Trophoblast cell (in vitro differentiated cells and primary cell): ENCODE data around the gene PCSK1.

Experiments used
- DNase-seq, 2 donors: peaks; one replicate each; pipeline ENCODE4 v3.0.0-alpha.2; 2016
- H2AFZ ChIP-seq: 2 replicates; pipeline ENCODE4 v1.6.1; 2013; ENCODE audit warnings: low read length, moderate library complexity, mild to moderate bottlenecking; ENCODE audit not compliant: insufficient read depth, poor library complexity
- H2AK5ac ChIP-seq: 2 replicates; pipeline ENCODE4 v1.6.1; 2013; ENCODE audit warnings: mild to moderate bottlenecking, low read length
- H2BK120ac ChIP-seq: 2 replicates; pipeline ENCODE4 v1.6.1; 2013; ENCODE audit warnings: low read length, mild to moderate bottlenecking, moderate library complexity; ENCODE audit not compliant: insufficient read depth, poor library complexity
- H2BK12ac ChIP-seq: 2 replicates; pipeline ENCODE4 v1.6.1; 2013; ENCODE audit warnings: mild to moderate bottlenecking, low read length, moderate library complexity
- H2BK5ac ChIP-seq: 2 replicates; pipeline ENCODE4 v1.6.1; 2013; ENCODE audit warnings: low read length, low read depth, moderate library complexity, mild to moderate bottlenecking; ENCODE audit not compliant: poor library complexity
- H3K14ac ChIP-seq: 2 replicates; pipeline ENCODE4 v1.6.1; 2013; ENCODE audit warnings: mild to moderate bottlenecking, low read length
- H3K18ac ChIP-seq: 2 replicates; pipeline ENCODE4 v1.6.1; 2013; ENCODE audit warnings: mild to moderate bottlenecking, low read length
- H3K23ac ChIP-seq: 2 replicates; pipeline ENCODE4 v1.6.1; 2013; ENCODE audit warnings: low read length
- H3K27ac ChIP-seq: 2 replicates; pipeline ENCODE4 v1.5.1; 2013; ENCODE audit warnings: low read depth, mild to moderate bottlenecking, inconsistent platforms, low read length, moderate library complexity
- H3K27me3 ChIP-seq: 2 replicates; pipeline ENCODE4 v1.6.1; 2013; ENCODE audit warnings: inconsistent platforms, mild to moderate bottlenecking, low read length, moderate library complexity; ENCODE audit not compliant: insufficient read depth
- H3K36me3 ChIP-seq, 2 experiments: 1 replicate in 1 of 2; 2 replicates in 1 of 2; pipeline ENCODE4 v1.6.1; 2013; ENCODE audit warnings: low read length in 2 of 2, mild to moderate bottlenecking in 2 of 2, moderate library complexity in 1 of 2; ENCODE audit not compliant: insufficient read depth in 2 of 2, control insufficient read depth in 1 of 2
- H3K4ac ChIP-seq: 2 replicates; pipeline ENCODE4 v1.6.1; 2013; ENCODE audit warnings: low read depth, mild to moderate bottlenecking, low read length, moderate library complexity
- H3K4me1 ChIP-seq, 2 experiments: 1 replicate in 1 of 2; 2 replicates in 1 of 2; pipeline ENCODE4 v1.6.1; 2013; ENCODE audit warnings: low read length in 2 of 2, mild to moderate bottlenecking in 2 of 2, moderate library complexity in 1 of 2; ENCODE audit not compliant: insufficient read depth in 2 of 2, control insufficient read depth in 1 of 2
- H3K4me2 ChIP-seq: 2 replicates; pipeline ENCODE4 v1.6.1; 2013; ENCODE audit warnings: inconsistent platforms, mild to moderate bottlenecking, low read length, moderate library complexity
- H3K4me3 ChIP-seq: 2 replicates; pipeline ENCODE4 v1.5.1; 2013; ENCODE audit warnings: mild to moderate bottlenecking, low read depth, low read length, inconsistent platforms
- H3K79me1 ChIP-seq: one replicate; pipeline ENCODE4 v1.6.1; 2013; ENCODE audit warnings: low read length
- H3K79me2 ChIP-seq: 2 replicates; pipeline ENCODE4 v1.6.1; 2013; ENCODE audit warnings: low read length, mild to moderate bottlenecking; ENCODE audit not compliant: control insufficient read depth, insufficient read depth, poor library complexity
- H3K9ac ChIP-seq: 2 replicates; pipeline ENCODE4 v1.6.1; 2013; ENCODE audit warnings: mild to moderate bottlenecking, low read length
- H3K9me3 ChIP-seq: 2 replicates; pipeline ENCODE4 v1.6.1; 2013; ENCODE audit warnings: low read depth, mild to moderate bottlenecking, control low read depth, inconsistent platforms, low read length; ENCODE audit not compliant: insufficient read depth
- H4K12ac ChIP-seq: 2 replicates; pipeline ENCODE4 v1.6.1; 2013; ENCODE audit warnings: low read depth, mild to moderate bottlenecking, low read length, moderate library complexity
- H4K8ac ChIP-seq: 2 replicates; pipeline ENCODE4 v1.6.1; 2013; ENCODE audit warnings: low read depth, mild to moderate bottlenecking, low read length, moderate library complexity
- H4K91ac ChIP-seq: one replicate; pipeline ENCODE4 v1.6.1; 2013; ENCODE audit warnings: low read depth, mild to moderate bottlenecking, low read length, moderate library complexity
- WGBS: extraction: QIAGEN DNeasy Blood & Tissue Kit; methylation state at CpG from one replicate; pipeline ENCODE4 v1.1.7; 2013; ENCODE audit warnings: missing lambda C conversion rate; ENCODE audit not compliant: insufficient read length, insufficient coverage; ENCODE audit errors: extremely low coverage; 5-methylcytosine and 5-hydroxymethylcytosine counted together

PCSK1 gene

GRCh38 chr5:96407436-96407835 is 25.6 kb downstream of the PCSK1 start:
- Histone ChIP-seq H2BK12ac (no peak overlapping the region), H4K91ac (no peak overlapping the region), H3K14ac (no peak overlapping the region), H2AFZ (no peak overlapping the region), H3K4ac (no peak overlapping the region), H3K79me1 (no peaks in the 10 kb centered on the region), H3K36me3 (no peaks in the 10 kb centered on the region), H2BK120ac (no peak overlapping the region), H3K9ac (no peak overlapping the region), H3K27me3 (no peaks in the 10 kb centered on the region), H2BK5ac (no peak overlapping the region), H3K18ac (no peak overlapping the region), H3K4me1 (peaks cover 3% of the 10 kb centered on the region in 2 experiments), H4K12ac (no peak overlapping the region), H3K79me2 (no peaks in the 10 kb centered on the region), H3K4me3 (no peak overlapping the region), H3K27ac (no peak overlapping the region), H3K4me2 (no peak overlapping the region), H4K8ac (no peak overlapping the region), H3K23ac (no peak overlapping the region), H2AK5ac (no peak overlapping the region), H3K9me3 (no peaks in the 10 kb centered on the region)
- no peak for DNase-seq

GRCh38 chr5:96404191-96404867 is 28.7 kb downstream of the PCSK1 start:
- no CpG with 5 or more reads among the region's 3 CpGs for WGBS
- H2BK12ac ChIP-seq, result no peak overlapping the region
- H3K14ac ChIP-seq, result no peak overlapping the region
- no peaks in the 10 kb centered on the region for H3K79me2 ChIP-seq
- H3K9ac ChIP-seq, result no peak overlapping the region
- no peak overlapping the region for H3K18ac ChIP-seq
- H3K9me3 ChIP-seq, result no peaks in the 10 kb centered on the region
- H2BK120ac ChIP-seq, result no peak overlapping the region
- H3K27ac ChIP-seq, result no peak overlapping the region
- peak; percentile 70 to 90 for DNase-seq
- H3K4me2 ChIP-seq, result no peak overlapping the region
- peaks cover 3% of the 10 kb centered on the region in 2 experiments for H3K4me1 ChIP-seq
- H3K27me3 ChIP-seq, result no peaks in the 10 kb centered on the region
- no peak overlapping the region for H2BK5ac ChIP-seq
- H2AK5ac ChIP-seq, result no peak overlapping the region
- no peaks in the 10 kb centered on the region for H3K36me3 ChIP-seq
- no peak overlapping the region for H2AFZ ChIP-seq
- no peak overlapping the region for H4K12ac ChIP-seq
- no peak overlapping the region for H3K4me3 ChIP-seq
- H4K8ac ChIP-seq, result no peak overlapping the region
- H3K23ac ChIP-seq, result no peak overlapping the region
- no peak overlapping the region for H3K4ac ChIP-seq
- no peaks in the 10 kb centered on the region for H3K79me1 ChIP-seq
- H4K91ac ChIP-seq, result no peak overlapping the region

- no peak overlapping the region for H3K23ac ChIP-seq
- no peaks in the 10 kb centered on the region for H3K4me1 ChIP-seq
- H2AFZ ChIP-seq, result no peak overlapping the region
- no peak overlapping the region for H2AK5ac ChIP-seq
- H3K36me3 ChIP-seq, result no peaks in the 10 kb centered on the region
- H3K27me3 ChIP-seq, result no peaks in the 10 kb centered on the region
- no peak overlapping the region for H4K8ac ChIP-seq
- no peak overlapping the region for H2BK120ac ChIP-seq
- no peak overlapping the region for H3K27ac ChIP-seq
- no peak overlapping the region for H3K9ac ChIP-seq
- H3K4me3 ChIP-seq, result no peak overlapping the region
- H4K91ac ChIP-seq, result no peak overlapping the region
- no peak overlapping the region for H3K4ac ChIP-seq
- H2BK5ac ChIP-seq, result no peak overlapping the region
- H3K79me1 ChIP-seq, result no peaks in the 10 kb centered on the region
- H3K18ac ChIP-seq, result no peak overlapping the region
- no peak overlapping the region for H3K4me2 ChIP-seq
- no peak overlapping the region for H3K14ac ChIP-seq
- H3K79me2 ChIP-seq, result no peaks in the 10 kb centered on the region
- no peak overlapping the region for H2BK12ac ChIP-seq
- DNase-seq, result no peak
- no peaks in the 10 kb centered on the region for H3K9me3 ChIP-seq
- WGBS, result no CpG with 5 or more reads among the region's 6 CpGs
- H4K12ac ChIP-seq, result no peak overlapping the region
Observed at GRCh38 chr5:96402500-96402899, 30.5 kb downstream of the PCSK1 start.

- no peak overlapping the region for H3K4me2 ChIP-seq
- no peak overlapping the region for H3K14ac ChIP-seq
- H3K4ac ChIP-seq, result no peak overlapping the region
- DNase-seq, result no peak
- H4K12ac ChIP-seq, result no peak overlapping the region
- H2BK120ac ChIP-seq, result no peak overlapping the region
- no peak overlapping the region for H4K91ac ChIP-seq
- H2BK5ac ChIP-seq, result no peak overlapping the region
- H2AFZ ChIP-seq, result no peak overlapping the region
- H3K9me3 ChIP-seq, result peaks cover 1% of the 10 kb centered on the region
- no peak overlapping the region for H2AK5ac ChIP-seq
- H3K4me1 ChIP-seq, result no peaks in the 10 kb centered on the region
- H3K36me3 ChIP-seq, result no peaks in the 10 kb centered on the region
- H3K4me3 ChIP-seq, result no peak overlapping the region
- no peaks in the 10 kb centered on the region for H3K27me3 ChIP-seq
- H3K23ac ChIP-seq, result no peak overlapping the region
- no peaks in the 10 kb centered on the region for H3K79me1 ChIP-seq
- H3K9ac ChIP-seq, result no peak overlapping the region
- H2BK12ac ChIP-seq, result no peak overlapping the region
- no peak overlapping the region for H3K27ac ChIP-seq
- no peak overlapping the region for H4K8ac ChIP-seq
- H3K79me2 ChIP-seq, result no peaks in the 10 kb centered on the region
- H3K18ac ChIP-seq, result no peak overlapping the region
- WGBS, result no CpG with 5 or more reads among the region's 1 CpG
Observed at GRCh38 chr5:96396878-96397277, 36.2 kb downstream of the PCSK1 start.
